NOMO-1 treated with dmso at 0.1 percent for 144 hours (cell line): ENCODE results near the gene ADAMTS10.
"Not testable (repeated sequence)": the region's sequence is repeated elsewhere in the genome, so short reads cannot be mapped to it uniquely, and the experiment has no call there.

Experiments used
- DNase-seq: peaks from one replicate; lab custom pipeline; 2025; ENCODE audit not compliant: unreplicated experiment; lab: John Stamatoyannopoulos, UW

The ADAMTS10 gene

DNA sequence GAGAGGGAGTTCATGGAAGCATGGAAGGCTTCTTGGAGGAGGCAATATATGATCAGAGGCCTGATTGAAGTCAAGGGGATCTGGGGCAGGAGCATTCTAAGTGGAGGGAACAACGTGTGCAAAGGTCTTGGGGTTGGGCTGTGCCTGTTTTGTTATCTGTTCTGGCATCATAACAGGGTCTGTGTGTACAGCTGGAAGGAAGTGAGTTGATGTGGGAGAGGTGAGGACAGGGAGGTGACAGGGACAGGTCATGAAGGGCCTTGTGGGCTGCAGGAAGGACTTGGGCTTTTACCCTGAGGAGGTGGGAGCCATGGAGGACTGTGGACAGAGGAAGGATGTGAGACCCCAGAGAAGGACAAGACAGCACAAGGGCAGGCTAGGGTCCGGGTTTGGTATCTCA, 18.7 kb upstream of the ADAMTS10 start:
- no peak for DNase-seq

DNA sequence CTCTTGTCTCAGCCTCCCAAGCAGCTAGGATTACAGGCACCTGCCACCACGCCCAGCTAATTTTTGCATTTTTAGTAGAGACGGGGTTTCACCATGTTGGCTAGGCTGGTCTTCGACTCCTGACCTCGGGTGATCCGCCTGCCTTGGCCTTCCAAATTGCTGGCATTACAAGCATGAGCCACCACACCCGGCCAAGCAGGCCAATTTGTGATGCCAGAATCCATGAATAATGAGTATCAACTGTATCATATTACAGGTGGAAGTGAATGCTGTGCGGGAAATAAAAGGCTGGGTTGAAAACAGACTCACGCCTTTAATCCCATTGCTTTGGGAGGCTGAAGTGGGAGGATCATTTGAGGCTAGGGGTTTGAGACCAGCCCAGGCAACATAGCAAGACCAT, 16.3 kb upstream of the ADAMTS10 start:
- DNase-seq = no peak

DNA sequence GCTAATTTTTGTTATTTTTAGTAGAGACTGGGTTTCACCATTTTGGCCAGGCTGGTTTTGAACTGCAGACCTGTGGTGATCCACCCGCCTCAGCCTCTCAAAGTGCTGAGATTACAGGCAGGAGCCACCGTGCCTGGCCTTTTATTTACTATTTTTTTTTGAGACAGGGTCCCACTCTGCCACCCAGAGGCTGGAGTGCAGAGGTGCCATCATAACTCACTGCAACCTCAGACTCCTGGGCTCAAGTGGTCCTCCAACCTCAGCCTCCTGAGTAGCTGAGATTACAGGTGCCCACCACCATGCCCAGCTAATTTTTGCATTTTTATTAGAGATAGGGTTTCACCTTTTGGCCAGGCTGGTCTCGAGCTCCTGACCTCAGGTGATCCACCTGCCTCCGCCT, 12.4 kb upstream of the ADAMTS10 start:
- DNase-seq = not testable (repeated sequence)

DNA sequence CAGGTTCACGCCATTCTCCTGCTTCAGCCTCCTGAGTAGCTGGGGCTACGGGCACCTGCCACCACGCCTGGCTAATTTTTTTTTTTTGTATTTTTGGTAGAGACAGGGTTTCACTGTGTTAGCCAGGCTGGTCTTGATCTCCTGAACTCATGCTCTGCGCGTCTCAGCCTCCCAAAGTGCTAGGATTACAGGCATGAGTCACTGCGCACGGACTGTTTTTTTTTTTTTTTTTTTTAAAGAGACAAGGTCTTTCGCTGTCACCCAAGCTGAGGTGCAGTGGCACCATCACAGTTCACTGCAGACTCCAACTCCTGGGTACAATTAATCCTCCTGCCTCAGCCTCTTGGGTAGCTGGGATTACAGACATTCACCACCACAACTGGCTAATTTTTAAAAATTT, 8.2 kb upstream of the ADAMTS10 start:
- no peak for DNase-seq

DNA sequence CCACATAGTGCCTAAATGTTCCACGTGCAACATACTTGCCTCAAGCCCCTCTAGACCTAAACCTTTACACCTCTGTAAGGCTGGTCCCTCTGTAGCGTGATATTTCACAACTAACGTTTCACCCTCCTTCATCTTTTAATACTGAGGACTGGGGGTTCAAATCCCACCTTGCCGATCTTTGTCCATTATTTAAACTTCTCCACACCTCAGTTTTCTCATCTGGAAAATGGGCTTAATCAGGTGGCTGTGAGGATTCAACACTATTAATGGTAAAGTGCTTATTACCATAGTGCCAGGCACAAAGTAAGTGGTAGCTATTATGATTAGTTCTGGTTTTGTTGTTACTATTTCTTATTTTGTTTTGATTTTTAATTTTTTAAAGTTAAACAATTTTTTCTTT, 7.5 kb upstream of the ADAMTS10 start:
- DNase-seq = no peak

DNA sequence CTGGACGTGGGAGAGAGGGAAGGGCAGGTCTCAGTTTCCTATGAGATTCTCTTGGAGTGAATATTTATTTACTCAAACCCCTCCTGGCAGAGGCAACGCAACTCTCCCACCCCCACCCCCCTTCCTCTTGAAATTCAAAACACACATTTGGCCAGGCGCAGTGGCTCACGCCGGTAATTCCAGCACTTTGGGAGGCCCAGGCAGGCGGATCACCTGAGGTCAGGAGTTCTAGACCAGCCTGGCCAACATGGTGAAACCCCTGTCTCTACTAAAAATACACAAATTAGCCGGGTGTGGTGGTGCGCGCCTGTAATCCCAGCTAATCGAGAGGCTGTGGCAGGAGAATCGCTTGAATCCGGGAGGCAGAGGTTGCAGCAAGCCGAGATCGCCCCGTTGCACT, 6.8 kb upstream of the ADAMTS10 start:
- DNase-seq = not testable (repeated sequence)

DNA sequence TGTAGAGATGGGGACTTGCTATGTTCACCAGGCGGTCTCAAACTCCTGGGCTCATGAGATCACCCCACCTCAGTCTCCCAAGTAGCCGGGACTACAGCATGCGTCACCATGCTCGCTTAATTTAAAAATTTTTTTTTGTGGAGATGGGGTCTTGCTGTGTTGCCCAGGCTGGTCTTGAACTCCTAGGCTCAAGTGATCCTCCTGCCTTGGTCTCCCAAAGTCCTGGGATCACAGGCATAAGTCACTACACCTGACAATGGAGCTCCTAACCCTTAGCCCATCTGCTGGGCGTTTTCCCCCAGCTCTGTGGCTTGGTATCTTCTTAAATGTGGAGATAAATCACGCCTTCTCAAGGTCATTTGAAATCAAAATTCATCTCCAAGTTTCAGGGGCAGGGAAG, 6.3 kb upstream of the ADAMTS10 start:
- no peak for DNase-seq

DNA sequence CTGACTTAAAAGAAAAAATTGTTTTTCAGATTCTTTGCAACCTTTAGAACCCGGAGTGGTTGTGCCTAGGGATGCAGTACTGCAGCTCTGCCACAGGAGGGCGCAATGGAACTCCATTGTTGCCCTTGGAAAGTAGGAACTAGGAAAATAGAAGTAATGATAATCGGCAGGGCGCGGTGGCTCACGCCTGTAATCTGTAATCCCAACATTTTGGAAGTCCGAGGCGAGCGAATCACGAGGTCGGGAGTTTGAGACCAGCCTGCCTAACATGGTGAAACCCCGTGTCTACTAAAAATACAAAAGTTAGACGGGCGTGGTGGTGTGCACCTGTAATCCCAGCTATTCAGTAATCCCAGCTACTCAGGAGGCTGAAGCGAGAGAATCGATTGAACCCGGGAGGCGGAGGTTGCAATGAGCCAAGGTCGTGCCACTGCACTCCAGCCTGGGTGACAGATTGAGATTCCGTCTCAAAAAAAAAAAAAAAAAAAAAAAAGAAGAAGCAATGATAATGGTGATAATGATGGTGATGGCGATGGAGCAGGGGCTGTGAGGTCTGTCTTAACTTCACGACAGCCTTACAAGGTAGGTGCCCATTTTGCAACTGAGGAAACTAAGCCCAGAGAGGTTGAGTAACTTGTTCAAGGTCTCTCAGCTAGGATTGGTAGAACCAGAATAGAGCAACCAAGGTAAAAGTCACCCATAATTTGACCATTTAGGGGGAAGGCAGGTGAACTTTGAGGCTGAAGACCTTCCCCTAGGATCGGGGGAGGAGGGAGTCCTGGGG, 5.5 kb upstream of the ADAMTS10 start:
- DNase-seq = peak; percentile 44

DNA sequence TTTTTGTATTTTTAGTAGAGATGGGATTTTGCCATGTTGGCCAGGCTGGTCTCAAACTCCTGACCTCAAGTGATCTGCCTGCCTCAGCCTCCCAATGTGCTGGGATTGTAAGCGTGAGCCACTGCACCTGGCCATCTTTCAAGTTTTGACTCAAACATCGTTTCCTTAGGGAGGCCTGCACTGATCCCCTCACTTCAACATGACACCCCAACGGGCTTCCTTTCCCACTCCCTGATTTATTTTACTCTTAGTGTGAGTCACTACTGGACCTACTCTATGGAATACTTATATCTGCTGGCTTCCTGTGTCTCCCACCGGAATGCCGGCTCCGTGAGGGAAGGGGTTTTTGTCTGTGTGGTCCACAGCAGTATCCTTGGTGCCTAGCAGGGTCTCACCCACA, 4.5 kb upstream of the ADAMTS10 start:
- DNase-seq = no peak

DNA sequence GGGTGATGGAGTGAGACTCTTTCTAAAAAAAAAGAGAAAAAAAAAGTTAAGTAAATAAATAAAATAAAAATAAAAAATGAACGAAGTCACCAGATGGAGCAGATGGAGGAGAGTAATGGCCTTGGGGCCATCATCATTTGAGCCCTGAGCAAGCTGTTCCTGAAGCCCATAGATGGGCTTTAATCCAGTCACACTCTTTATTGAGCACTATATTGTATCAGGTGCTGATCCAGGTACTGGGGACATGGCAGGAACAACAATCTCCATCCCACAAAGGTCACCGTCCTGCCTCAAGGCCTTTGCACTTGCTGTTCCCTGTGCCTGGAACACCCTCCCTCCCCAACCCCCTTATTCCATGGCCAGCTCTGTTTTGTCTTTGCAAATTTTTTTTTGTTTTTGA, 3.9 kb upstream of the ADAMTS10 start:
- DNase-seq = no peak

DNA sequence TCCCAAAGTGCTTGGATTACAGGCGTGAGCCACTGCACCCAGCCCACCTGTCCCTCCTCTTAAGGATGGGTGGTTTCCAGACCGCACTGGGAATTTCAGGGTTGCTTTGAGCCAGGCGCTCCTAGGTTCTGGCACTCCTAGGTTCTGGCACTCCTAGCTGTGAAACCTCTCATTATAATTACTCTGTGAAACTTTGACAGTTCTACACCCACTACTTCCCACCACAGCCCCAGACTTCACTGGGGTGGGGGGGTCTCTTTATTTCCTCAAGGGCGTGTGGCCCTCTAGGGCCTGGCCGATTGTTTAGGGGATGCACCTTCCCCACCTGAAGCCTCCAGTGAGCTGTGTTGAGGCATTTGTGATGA, 2.3 kb upstream of the ADAMTS10 start:
- no peak for DNase-seq

DNA sequence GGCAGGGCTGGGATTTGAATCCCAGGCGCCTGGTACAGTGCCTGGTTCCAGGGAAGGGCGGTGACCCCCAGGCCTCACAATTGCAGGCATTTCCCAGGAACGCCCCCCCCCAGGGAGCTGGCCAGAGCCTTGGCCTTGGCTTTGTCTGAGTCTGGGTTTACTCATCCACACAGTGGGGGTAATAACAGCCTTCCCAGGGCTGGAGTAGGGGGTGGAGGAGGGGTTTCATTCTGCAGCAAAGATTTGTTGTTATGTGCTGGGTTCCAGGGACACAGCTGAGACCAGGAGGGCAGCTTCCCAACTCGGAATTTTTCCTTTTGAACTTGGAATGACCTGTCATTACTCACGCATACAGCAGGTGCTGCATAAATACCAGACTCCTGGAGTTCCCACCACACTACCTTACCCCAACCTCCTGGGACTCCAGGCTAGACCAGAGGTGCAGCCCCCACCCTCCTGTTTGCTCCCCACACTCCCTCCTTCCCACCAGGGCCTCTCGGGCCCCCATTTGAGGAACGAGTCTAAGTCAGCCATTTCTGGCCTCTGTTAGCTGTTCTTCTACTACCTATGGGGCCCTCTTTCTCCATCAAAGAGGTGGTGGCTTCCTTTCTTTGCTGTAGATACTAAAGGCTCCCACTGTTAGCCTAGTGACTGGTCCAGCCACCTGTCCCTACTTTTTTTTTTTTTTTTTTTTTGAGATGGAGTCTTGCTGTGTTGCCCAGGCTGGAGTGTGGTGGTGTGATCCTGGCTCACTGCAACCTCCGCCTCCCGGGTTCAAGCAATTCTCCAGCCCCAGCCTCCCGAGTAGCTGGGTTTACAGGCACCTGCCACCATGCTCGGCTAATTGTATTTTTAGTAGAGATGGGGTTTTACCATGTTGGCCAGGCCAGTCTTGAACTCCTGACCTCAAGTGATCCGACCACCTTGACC, 1.6 kb upstream of the ADAMTS10 start:
- no peak for DNase-seq

DNA sequence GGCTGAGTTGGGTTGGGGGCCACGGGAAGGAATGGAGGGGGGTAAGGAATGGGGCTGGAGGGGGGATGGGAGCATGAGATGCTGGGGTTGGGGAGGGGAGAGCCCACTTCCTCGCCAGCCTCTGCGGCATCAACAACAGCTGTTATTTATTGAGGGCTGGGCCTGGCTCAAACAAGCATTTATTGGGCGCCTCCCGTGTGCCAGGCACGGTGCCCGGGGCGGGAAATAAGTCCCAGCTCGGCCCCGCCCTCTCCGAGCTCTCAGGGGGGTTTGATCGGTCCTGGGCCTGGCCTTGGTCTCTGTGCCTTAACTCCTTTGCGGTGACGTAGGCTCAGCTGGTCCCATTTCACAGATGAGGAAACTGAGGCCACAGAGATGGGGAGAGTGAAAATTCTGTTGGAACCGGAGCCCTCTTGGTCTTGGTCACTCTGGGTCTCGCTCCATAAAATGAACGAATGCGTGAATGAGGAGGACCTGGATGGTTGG, 919 bp upstream of the ADAMTS10 start:
- no peak for DNase-seq

DNA sequence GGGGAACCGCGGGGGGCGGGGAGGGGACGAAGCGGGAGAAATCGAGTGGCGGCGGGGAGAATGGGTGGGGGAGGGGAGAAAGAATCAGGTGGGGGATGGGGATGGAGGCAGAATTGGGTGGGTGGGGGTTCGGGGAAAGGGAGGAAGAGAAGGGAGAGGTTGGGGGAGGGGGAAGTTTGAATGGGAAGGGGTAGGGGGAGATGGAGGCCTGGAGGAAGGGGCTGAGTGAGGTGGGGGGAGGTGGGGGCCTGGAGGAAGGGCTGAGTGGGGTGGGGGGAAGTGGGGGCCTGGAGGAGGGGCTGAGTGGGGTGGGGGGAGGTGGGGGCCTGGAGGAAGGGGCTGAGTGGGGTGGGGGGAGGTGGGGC, 403 bp upstream of the ADAMTS10 start:
- DNase-seq = no peak

DNA sequence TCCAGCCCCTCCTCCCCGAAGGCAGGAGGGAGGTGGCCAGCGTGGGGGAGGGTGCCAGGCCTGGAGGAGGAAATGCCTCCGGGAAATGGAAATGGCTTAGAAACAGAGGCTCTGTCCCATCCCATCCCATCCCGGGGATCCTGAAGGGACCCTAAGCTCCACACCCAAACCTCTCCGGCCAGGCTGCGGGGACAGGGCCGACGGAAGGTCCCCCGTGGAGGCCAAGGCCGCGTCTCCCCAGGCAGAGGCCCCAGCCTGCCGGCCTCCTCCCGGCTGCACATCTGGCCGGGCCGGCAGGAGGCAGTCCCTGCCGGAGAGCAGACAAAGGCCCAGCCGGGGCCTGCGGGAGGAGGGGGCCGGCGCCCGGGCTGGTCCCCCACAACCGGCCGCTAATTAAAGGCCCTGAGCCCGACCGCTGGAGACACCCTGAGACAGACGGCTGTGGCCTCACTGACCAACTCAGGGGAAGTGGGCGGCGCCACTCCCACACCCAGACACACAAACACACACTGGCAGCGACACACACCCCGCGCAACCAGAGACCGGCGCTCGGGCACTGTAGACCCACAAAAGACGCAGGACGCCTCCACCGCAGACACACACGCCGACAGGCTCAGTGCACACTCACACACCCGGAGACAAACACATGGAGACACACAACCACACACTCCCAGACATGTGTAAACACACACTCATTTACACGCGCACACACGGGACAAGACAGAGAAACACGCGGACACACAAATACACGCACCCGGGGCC, 1.1 kb downstream of the ADAMTS10 start:
- no peak for DNase-seq

DNA sequence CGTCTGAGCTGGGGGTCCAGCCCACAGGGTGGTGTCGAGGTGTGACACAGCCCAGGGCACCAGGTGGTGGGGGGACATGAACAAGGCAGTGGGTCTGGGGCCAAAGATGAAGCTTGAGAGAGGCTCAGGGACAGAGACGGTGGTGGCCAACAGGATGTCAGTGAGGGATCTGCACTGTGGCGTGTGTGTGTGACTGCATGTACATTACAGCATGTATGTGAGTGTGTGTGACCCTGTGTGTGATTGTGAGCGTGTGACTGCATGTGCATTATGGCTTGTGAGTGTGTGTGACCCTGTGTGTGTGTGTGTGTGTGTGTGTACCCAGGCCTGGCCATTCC, 1.6 kb downstream of the ADAMTS10 start:
- no peak for DNase-seq

DNA sequence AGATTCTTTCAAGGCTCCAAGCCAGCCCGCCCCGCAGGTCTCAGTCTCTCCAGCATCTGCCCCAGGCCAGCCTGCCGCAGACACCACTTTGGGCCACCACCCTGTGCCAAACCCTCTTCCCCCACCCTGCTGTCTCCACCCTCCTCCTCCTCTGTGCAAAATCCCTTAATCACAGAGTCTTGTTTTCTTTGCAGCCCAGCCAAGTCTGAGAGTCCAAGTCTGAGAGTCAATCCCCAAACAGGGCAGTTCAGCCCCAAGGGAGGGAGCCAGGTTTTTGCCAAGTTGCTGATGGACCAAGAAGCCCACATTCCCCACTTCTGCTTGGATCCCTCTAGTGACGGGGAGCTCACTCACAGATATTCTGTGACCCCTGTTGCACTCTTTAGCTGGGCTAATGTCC, 3.1 kb downstream of the ADAMTS10 start:
- DNase-seq = no peak

DNA sequence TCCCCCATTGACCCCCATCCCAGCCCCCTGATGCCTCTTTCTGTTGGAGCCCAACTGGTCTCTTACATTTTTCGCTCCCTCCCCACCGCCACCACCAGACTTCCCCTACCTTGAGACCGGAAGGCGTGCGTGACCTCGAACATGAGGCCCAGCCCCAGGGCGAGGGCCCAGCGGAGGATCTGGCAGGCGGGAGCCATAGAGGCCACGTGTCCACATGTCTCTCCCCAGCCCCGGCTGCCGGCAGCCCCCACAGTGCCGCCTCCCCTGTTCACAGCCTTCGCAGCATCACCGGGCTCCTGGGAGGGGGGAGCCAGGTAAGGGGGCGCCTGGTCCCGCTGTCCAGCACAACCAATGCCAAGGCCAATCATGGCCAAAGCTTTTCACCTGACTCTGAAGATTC, 5.0 kb downstream of the ADAMTS10 start:
- no peak for DNase-seq

DNA sequence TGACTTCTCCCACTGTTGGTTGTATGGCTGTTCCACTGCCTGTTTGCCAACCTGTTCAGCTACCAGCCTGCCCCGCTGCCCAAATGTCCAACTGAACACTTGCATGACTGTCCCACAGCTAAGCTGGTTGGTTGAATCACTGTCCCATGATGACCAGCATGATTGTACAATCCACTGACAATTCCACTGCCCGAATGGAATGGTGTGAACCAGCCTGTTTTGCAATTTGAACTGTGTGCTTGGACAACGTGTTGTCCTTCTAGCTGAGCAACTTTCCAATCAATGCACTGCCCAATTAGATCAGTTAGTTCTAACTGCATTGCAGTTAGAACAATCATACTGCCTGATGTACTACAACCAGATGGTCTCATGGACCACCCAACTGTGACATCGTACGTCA, 8.7 kb downstream of the ADAMTS10 start:
- no peak for DNase-seq

DNA sequence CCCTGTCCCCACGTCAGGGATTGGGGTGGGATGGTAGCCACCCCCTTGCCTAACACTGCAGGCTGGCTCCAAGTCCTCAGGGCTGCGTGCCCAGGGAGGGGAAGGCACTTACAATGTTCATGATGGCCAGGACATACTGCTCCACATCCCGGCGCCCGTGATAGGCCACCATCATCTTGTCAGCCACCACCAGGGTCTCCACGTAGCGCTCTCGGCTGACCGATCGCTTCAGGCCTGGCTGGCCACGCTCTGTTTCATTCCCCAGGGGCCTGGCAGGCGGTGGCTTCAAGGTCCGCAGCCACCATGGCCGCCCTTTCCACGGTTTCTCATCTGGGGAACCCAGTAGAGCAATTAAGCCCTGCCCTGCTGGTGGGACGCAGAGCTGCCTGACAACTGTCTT, 9.7 kb downstream of the ADAMTS10 start:
- DNase-seq = no peak

DNA sequence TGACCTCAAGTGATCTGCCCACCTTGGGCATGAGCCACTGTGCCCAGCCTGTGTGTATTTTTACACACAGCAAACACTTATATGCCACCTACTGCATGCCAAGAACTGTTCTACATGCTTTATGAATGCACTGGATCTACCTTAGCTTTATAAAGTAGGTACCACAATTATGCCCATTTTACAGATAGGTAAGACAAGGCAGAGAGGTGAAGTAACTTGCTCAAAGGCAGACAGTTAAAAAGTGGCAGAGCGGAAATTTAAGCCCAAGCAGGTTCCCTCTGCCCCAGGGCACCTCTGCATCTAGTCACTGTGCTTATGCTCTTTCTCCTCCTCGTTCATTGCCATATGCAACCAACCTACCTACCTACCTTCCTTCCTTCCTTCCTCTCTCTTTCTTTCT, 10.5 kb downstream of the ADAMTS10 start:
- DNase-seq = no peak

DNA sequence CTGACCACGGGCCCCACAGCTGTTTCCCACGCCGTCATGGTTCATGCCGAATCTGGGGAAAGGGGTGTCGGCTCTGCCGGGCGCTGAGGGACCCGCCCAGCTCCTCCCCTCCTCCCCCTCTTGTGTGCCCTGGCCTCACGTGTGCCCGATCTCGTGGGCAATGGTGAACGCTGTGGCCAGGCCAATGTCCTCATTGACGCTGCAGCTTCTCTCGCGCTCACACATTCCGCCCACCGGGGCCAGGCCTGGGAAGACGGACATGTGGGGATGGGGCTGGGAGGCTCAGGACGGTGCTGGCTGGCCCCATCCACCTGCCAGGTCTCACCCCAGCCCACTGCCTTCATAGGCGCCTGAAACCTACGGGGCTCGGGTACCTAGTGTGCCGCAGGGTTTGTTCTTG, 14.3 kb downstream of the ADAMTS10 start:
- DNase-seq = no peak
